Measurements from ENCODE around the gene HADHA. TPM values are rescaled to one million over a fixed set of nuclear protein-coding genes. Genes with fewer than 3 reads are reported as not detected.
A peak's percentile ranks its signal among the peaks of the same experiment; 100 is the strongest.

The HADHA gene
- total RNA-seq, 4 donors from 2014 or later = 92.8 to 233 (median 142) TPM

- no peak for DNase-seq
- Histone ChIP-seq H3K36me3 (no peaks in the 10 kb centered on the region), H3K27ac (peak overlapping the region in 1 of 4 donors; percentile 34), H3K27me3 (no peaks in the 10 kb centered on the region), H3K9me3 (no peaks in the 10 kb centered on the region), H3K4me3 (no peak overlapping the region), H3K4me1 (peaks cover under 1 to 31% (median 5%) of the 10 kb centered on the region in 4 donors)
- 78% methylated on average over 3 of the region's 3 CpGs; no CpG with 5 or more reads in 1 of the 2 donors for WGBS, 2 donors (ENCODE audit: low coverage in 1 of 2)
- in situ Hi-C loops (cut with MboI; ENCODE audit: low pct_ligation_motif_present in 1 of 4, low pct_unique_long_range_greater_than_20kb in 1 of 4, low sequenced_read_pairs in 3 of 4) (no loop called here), intact Hi-C loops (cut with DNase I; ENCODE audit: low total_unique reads) (no loop called here)
- TF ChIP-seq POLR2AphosphoS5 (IDR thresholded peaks at IDR 0.05) (no peak), CTCF (IDR thresholded peaks at IDR 0.05) (no peak), POLR2A (IDR thresholded peaks at IDR 0.05) (no peak), EP300 (IDR thresholded peaks at IDR 0.05; ENCODE audit: low read depth) (no peak)
Observed at GRCh38 chr2:26251893-26252292, 7.5 kb upstream of the HADHA start.

GRCh38 chr2:26249625-26250024 lies 5.2 kb upstream of the HADHA start:
- no peaks in the 10 kb centered on the region for H3K9me3 ChIP-seq
- H3K27ac ChIP-seq = no peak overlapping the region
- 77 to 88% methylated on average over 2 of the region's 2 CpGs for WGBS, 2 donors (ENCODE audit: low coverage in 1 of 2)
- no peak for DNase-seq
- no peak overlapping the region for H3K4me3 ChIP-seq
- intact Hi-C loops (cut with DNase I; ENCODE audit: low total_unique reads) (no loop called here), in situ Hi-C loops (cut with MboI; ENCODE audit: low pct_ligation_motif_present in 1 of 4, low pct_unique_long_range_greater_than_20kb in 1 of 4, low sequenced_read_pairs in 3 of 4) (loop anchor here in 1 of 4 donors (25.0 kb wide), 1 partner anchor 88 kb away; the partner anchor contains the start of genes ADGRF3 and SELENOI)
- no peaks in the 10 kb centered on the region for H3K36me3 ChIP-seq
- no peaks in the 10 kb centered on the region for H3K27me3 ChIP-seq
- TF ChIP-seq EP300 (IDR thresholded peaks at IDR 0.05; ENCODE audit: low read depth) (no peak), POLR2A (IDR thresholded peaks at IDR 0.05) (no peak), POLR2AphosphoS5 (IDR thresholded peaks at IDR 0.05) (no peak), CTCF (IDR thresholded peaks at IDR 0.05) (no peak)
- H3K4me1 ChIP-seq = peaks cover 12 to 46% (median 19%) of the 10 kb centered on the region in 4 donors

- TF ChIP-seq CTCF (IDR thresholded peaks at IDR 0.05) = no peak
- TF ChIP-seq POLR2AphosphoS5 (IDR thresholded peaks at IDR 0.05) = no peak
- no peak for TF ChIP-seq POLR2A (IDR thresholded peaks at IDR 0.05)
- TF ChIP-seq EP300 (IDR thresholded peaks at IDR 0.05; ENCODE audit: low read depth) = no peak
- in situ Hi-C loops (cut with MboI; ENCODE audit: low pct_ligation_motif_present in 1 of 4, low pct_unique_long_range_greater_than_20kb in 1 of 4, low sequenced_read_pairs in 3 of 4) (loop anchor here in 1 of 4 donors (25.0 kb wide), 1 partner anchor 90 kb away; the partner anchor contains the start of genes ADGRF3 and SELENOI), intact Hi-C loops (cut with DNase I; ENCODE audit: low total_unique reads) (no loop called here)
- Histone ChIP-seq H3K27ac (no peak overlapping the region), H3K4me1 (peaks cover 14 to 56% (median 36%) of the 10 kb centered on the region in 4 donors), H3K27me3 (no peaks in the 10 kb centered on the region), H3K36me3 (no peaks in the 10 kb centered on the region), H3K4me3 (no peak overlapping the region), H3K9me3 (no peaks in the 10 kb centered on the region)
- no peak for DNase-seq
- 57 to 82% methylated on average over 8 to 9 of the region's 9 CpGs for WGBS, 2 donors (ENCODE audit: low coverage in 1 of 2)
Observed at GRCh38 chr2:26246818-26247217, 2.4 kb upstream of the HADHA start.

GRCh38 chr2:26245810-26246209 lies 1.4 kb upstream of the HADHA start:
- intact Hi-C loops (cut with DNase I; ENCODE audit: low total_unique reads) (loop anchor here (2.0 kb wide), 1 partner anchor 53 kb away; no protein-coding TSS in a partner anchor), in situ Hi-C loops (cut with MboI; ENCODE audit: low pct_ligation_motif_present in 1 of 4, low pct_unique_long_range_greater_than_20kb in 1 of 4, low sequenced_read_pairs in 3 of 4) (loop anchor here in 1 of 4 donors (25.0 kb wide), 1 partner anchor 91 kb away; the partner anchor contains the start of genes ADGRF3 and SELENOI)
- peak overlapping the region; percentile 73 to 90 (median 78) for H3K4me3 ChIP-seq
- H3K27me3 ChIP-seq = no peaks in the 10 kb centered on the region
- no peak for TF ChIP-seq POLR2AphosphoS5 (IDR thresholded peaks at IDR 0.05)
- H3K36me3 ChIP-seq = no peaks in the 10 kb centered on the region
- no peaks in the 10 kb centered on the region for H3K9me3 ChIP-seq
- H3K4me1 ChIP-seq = peaks cover 15 to 59% (median 40%) of the 10 kb centered on the region in 4 donors
- 9 to 15% methylated on average over 3 of the region's 3 CpGs for WGBS, 2 donors (ENCODE audit: low coverage in 1 of 2)
- DNase-seq = no peak
- H3K27ac ChIP-seq = peak overlapping the region; percentile 86 to 97 (median 92)

All from transverse colon (tissue), 4 donors.